Measurements from ENCODE around the gene GABRG3. TPM values are rescaled to one million over a fixed set of nuclear protein-coding genes. Genes with fewer than 3 reads are reported as not detected.

GABRG3 gene
- total and polyA plus RNA-seq, 10 of the 15 experiments (the other 5 are each of a cell fraction or from before 2014, with no cell fraction given), result 0.15 TPM; not detected in 9

DNA sequence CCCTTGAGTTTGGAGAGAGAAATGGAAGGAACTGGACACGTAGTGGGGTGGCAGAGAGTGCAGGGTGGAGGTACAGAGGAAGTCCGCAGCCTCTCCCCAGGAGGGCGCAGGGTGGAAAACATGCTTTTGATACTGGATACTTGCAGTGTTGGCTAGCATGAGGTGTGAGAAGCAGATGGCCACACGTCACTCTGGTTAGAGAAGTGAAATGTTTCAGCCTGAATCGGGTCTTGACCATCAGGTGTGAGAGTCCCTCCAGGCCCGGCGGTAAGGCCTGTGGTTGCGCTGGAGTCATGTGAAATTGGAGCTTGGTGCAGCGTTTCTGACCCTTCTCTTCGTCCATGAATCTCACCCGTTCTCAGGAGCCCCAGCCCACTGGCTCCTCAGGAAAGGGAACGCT lies 93.1 kb downstream of the GABRG3 start:
- H2AFZ ChIP-seq (ENCODE audit: control insufficient read depth, low read depth, low read length), result no peak overlapping the region
- no peak overlapping the region for H3K27ac ChIP-seq (ENCODE audit: control insufficient read depth, insufficient read depth)
- 43% methylated on average over 12 of the region's 12 CpGs for WGBS (ENCODE audit: insufficient coverage, insufficient replicate concordance, low lambda C conversion rate, missing lambda C conversion rate)
- DNase-seq (ENCODE audit: low read depth, low spot score), result no peak
- no peaks in the 10 kb centered on the region for H3K4me1 ChIP-seq (ENCODE audit: control insufficient read depth, insufficient read depth, low read length)
- ATAC-seq, result no peak
- no peaks in the 10 kb centered on the region; the same call in 2 of the 3 replicates for H3K9me3 ChIP-seq (replicated peaks; ENCODE audit: control insufficient read depth, insufficient read depth, low read length)
- POLR2A ChIA-PET, result no interaction called here
- RAD21 ChIA-PET (ENCODE audit: unreplicated experiment), result no interaction called here
- TF ChIP-seq POU2F2 (IDR thresholded peaks at IDR 0.05; ENCODE audit: borderline replicate concordance, low read depth, low read length), result no peak
- FAIRE-seq, result no peak
- H4K20me1 ChIP-seq (ENCODE audit: control insufficient read depth, insufficient read depth), result no peaks in the 10 kb centered on the region
- BruUV-seq (replicated peaks), result no TSS peak
- in situ Hi-C loops (cut with MboI) (no loop called here), intact Hi-C loops (cut with micrococcal nuclease; ENCODE audit: unreplicated experiment) (no loop called here)
- H3K4me3 ChIP-seq, result no peak overlapping the region
- CTCF ChIA-PET, result no interaction called here
- H3K27me3 ChIP-seq (replicated peaks in 1 of 2; ENCODE audit: control insufficient read depth in 2 of 2, insufficient read depth in 2 of 2, low read length in 1 of 2), result no peaks in the 10 kb centered on the region
- SMC1A ChIA-PET (ENCODE audit: uncharacterized antibody, unreplicated experiment), result no interaction called here
- H3K9ac ChIP-seq (ENCODE audit: control insufficient read depth, insufficient read depth, low read length), result no peak overlapping the region
- H3K79me2 ChIP-seq (ENCODE audit: control insufficient read depth, insufficient read depth, low read length), result no peaks in the 10 kb centered on the region
- H3K4me2 ChIP-seq (ENCODE audit: control insufficient read depth, insufficient read depth), result no peak overlapping the region
- no peaks in the 10 kb centered on the region for H3K36me3 ChIP-seq (ENCODE audit: control insufficient read depth in 2 of 2, insufficient read depth in 2 of 2, low read length in 1 of 2)

DNA sequence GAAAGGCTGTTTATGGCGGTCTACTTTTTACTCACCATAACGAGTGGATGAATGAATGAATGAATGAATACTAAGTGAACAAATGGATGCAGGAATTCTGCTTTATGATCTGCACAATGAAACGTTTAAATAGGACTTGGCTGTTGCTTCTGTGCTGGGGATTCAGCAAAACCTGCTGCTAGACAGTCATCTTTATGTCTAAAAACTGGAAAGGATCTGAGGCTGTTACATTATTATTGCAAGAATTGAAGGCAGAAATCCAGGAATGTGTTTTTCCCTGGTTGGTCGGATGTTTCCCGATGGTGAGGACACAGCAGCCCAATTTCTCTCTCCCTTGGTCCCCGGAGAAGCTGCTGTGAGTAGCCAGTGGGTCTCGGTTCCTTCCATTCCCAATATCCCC lies 94.2 kb downstream of the GABRG3 start:
- no TSS peak for BruUV-seq (replicated peaks)
- in situ Hi-C loops (cut with MboI), result no loop called here

More for the DNA sequence above, 94.2 kb downstream of the GABRG3 start:
- ChIA-PET RAD21 (ENCODE audit: unreplicated experiment) (no interaction called here), POLR2A (no interaction called here), CTCF (no interaction called here), SMC1A (ENCODE audit: uncharacterized antibody, unreplicated experiment) (no interaction called here)
- intact Hi-C loops (cut with micrococcal nuclease; ENCODE audit: unreplicated experiment), result no loop called here
- no peak for TF ChIP-seq ZNF217 (IDR thresholded peaks at IDR 0.05)
- no peak for TF ChIP-seq EP300 (IDR thresholded peaks at IDR 0.05; ENCODE audit: borderline replicate concordance in 1 of 2, control insufficient read depth in 1 of 2, low read depth in 2 of 2, low read length in 2 of 2)
- no peak for TF ChIP-seq NR2C2 (IDR thresholded peaks at IDR 0.05; ENCODE audit: borderline replicate concordance, control insufficient read depth, insufficient read length, low read depth)
- TF ChIP-seq, protein P1, sequence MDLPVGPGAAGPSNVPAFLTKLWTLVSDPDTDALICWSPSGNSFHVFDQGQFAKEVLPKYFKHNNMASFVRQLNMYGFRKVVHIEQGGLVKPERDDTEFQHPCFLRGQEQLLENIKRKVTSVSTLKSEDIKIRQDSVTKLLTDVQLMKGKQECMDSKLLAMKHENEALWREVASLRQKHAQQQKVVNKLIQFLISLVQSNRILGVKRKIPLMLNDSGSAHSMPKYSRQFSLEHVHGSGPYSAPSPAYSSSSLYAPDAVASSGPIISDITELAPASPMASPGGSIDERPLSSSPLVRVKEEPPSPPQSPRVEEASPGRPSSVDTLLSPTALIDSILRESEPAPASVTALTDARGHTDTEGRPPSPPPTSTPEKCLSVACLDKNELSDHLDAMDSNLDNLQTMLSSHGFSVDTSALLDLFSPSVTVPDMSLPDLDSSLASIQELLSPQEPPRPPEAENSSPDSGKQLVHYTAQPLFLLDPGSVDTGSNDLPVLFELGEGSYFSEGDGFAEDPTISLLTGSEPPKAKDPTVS (IDR thresholded peaks at IDR 0.05; ENCODE audit: low read depth, low read length), result no peak
- TF ChIP-seq CHD1 (IDR thresholded peaks at IDR 0.05; ENCODE audit: low read depth, low read length), result no peak
- H2AFZ ChIP-seq (ENCODE audit: control insufficient read depth, low read depth, low read length), result no peak overlapping the region
- ATAC-seq, result no peak
- no peak overlapping the region for H3K27ac ChIP-seq (ENCODE audit: control insufficient read depth, insufficient read depth)
- no peak for DNase-seq (ENCODE audit: low read depth, low spot score)
- H3K4me2 ChIP-seq (ENCODE audit: control insufficient read depth, insufficient read depth), result no peak overlapping the region
- no peaks in the 10 kb centered on the region for H3K36me3 ChIP-seq (ENCODE audit: control insufficient read depth in 2 of 2, insufficient read depth in 2 of 2, low read length in 1 of 2)
- H3K27me3 ChIP-seq (replicated peaks in 1 of 2; ENCODE audit: control insufficient read depth in 2 of 2, insufficient read depth in 2 of 2, low read length in 1 of 2), result no peaks in the 10 kb centered on the region
- no peaks in the 10 kb centered on the region for H3K79me2 ChIP-seq (ENCODE audit: control insufficient read depth, insufficient read depth, low read length)
- H3K4me1 ChIP-seq (ENCODE audit: control insufficient read depth, insufficient read depth, low read length), result no peaks in the 10 kb centered on the region
- no peak overlapping the region for H3K4me3 ChIP-seq
- H4K20me1 ChIP-seq (ENCODE audit: control insufficient read depth, insufficient read depth), result no peaks in the 10 kb centered on the region
- no peak overlapping the region for H3K9ac ChIP-seq (ENCODE audit: control insufficient read depth, insufficient read depth, low read length)
- 20% methylated on average over 7 of the region's 7 CpGs for WGBS (ENCODE audit: insufficient coverage, insufficient replicate concordance, low lambda C conversion rate, missing lambda C conversion rate)
- no peak for FAIRE-seq
- no peaks in the 10 kb centered on the region; the same call in 2 of the 3 replicates for H3K9me3 ChIP-seq (replicated peaks; ENCODE audit: control insufficient read depth, insufficient read depth, low read length)
